ENCODE data around the gene GVQW3.

The GVQW3 gene

GRCh38 chr11:76380977-76381719 lies at the start of gene GVQW3, which contains the start of gene THAP12:
Gene GVQW3, plus strand, starts transcription at chr11:76381323. Its CDS starts 506 bp downstream, at chr11:76381829.
Gene THAP12, minus strand, starts transcription at chr11:76381132. Its CDS starts 296 bp downstream, at chr11:76380836.
- peak; percentile 97 for DNase-seq (ENCODE audit: low read depth)

DNA sequence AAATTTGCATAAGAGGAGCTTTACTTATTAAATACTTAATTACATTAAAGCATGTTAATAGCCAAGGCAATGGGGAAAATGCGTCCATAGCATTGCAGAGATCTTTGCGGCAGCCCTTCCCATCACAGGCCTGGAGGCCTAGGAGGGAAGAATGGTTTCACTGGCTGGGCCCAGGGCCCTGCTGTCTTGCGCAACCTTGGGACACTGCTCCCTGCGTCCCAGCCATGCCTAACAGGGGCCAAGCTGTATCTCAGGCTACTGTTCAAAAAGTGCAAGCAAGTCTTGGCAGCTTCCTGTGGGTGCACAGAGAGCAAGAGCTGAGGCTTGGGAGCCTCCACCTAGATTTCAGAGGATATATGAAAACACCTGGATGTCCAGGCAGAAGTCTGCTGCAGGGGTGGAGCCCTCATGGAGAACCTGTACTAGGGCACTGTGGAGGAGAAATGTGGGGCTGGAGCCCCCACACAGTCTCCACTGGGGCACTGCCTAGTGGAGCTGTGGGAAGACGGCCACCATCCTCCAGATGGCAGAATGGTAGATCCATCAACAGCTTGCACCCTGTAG lies 46.2 kb upstream of the GVQW3 start:
- DNase-seq (ENCODE audit: low read depth), result no peak

GRCh38 chr11:76335842-76336241 lies 45.3 kb upstream of the GVQW3 start:
- no peak for DNase-seq (ENCODE audit: low read depth)

- DNase-seq (ENCODE audit: low read depth), result no peak
Observed at GRCh38 chr11:76336597-76336996, 44.5 kb upstream of the GVQW3 start.

- no peak for DNase-seq (ENCODE audit: low read depth)
Observed at GRCh38 chr11:76337469-76337868, 43.7 kb upstream of the GVQW3 start.

DNA sequence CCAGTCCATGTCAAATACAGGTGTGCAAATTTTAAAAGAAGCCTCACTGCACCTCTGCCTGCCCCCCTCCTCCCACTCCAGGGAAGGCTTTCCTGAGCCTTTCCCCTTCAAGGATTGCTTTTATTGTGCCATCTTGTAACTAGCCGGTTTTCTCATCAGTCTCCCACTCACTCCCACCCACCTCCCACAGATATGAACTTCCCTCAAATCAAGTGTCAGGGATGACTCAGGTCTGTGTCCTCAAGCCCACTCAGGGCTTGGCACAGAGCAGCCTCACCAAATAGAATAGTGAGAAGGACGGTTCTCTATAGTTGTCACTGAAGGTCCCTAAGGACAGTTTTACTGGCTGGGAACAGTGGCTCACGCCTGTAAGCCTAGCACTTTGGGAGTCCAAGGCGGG lies 43.2 kb upstream of the GVQW3 start:
- DNase-seq (ENCODE audit: low read depth), result no peak

DNA sequence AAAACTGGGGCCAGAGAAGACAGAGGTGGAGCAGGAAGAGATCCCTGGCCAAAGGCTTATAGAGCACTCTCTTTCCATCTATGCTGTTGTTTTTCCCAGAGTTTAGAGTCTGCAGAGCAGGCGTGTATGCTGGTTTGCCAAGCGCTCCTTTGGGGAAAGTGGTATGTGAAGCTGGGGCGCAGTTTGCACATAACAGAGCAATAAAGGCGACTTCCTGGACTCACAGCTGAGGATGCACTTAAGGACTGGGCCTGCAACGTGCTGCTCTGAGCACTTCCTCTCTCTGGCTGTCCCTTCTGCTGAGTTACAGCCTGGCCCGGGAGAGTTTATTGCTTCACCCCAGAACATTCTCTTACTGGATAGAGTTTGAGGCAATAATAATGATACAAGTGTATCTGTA lies 41.9 kb upstream of the GVQW3 start:
- no peak for DNase-seq (ENCODE audit: low read depth)

DNA sequence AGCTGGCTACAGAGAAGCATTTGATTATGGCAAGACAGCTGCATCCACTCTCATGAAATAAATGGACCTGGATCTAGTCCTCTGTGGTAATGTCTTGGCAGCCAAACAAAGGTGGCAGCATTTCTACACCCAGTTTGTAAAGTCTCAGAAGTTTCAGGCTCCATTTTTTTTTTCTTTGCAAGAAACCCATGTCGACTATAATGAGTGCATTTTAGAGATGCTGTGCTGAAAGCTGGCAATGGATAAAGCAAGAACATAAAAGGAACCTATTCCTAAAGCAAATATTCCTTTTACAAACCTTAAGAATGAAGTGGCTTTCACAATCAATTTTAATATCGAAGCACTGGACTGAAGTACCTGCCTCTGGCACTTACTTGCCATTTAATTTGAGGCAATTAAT lies 33.7 kb upstream of the GVQW3 start:
- DNase-seq (ENCODE audit: low read depth), result no peak

DNA sequence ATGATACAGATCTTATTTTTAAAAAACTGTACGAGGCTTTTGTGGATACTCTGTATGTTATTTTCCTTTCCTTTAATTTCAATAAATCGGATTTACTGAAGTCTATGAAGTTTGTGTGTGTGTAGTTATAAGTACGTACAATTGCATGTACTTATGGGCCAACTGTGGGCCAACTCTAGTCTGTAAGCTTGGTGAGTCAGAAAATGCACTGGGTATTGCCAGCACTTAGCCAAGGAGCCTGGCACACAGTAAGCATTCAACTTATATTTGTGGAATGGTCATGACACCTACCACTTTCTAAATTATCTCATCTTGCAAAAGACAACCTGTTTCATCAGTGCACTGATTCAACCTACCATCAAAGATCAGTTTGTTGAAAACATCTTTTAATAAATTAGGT lies 32.8 kb upstream of the GVQW3 start:
- no peak for DNase-seq (ENCODE audit: low read depth)

- no peak for DNase-seq (ENCODE audit: low read depth)
Observed at GRCh38 chr11:76355172-76355571, 26.0 kb upstream of the GVQW3 start.

GRCh38 chr11:76361374-76361773 lies 19.7 kb upstream of the GVQW3 start:
- DNase-seq (ENCODE audit: low read depth), result no peak

DNA sequence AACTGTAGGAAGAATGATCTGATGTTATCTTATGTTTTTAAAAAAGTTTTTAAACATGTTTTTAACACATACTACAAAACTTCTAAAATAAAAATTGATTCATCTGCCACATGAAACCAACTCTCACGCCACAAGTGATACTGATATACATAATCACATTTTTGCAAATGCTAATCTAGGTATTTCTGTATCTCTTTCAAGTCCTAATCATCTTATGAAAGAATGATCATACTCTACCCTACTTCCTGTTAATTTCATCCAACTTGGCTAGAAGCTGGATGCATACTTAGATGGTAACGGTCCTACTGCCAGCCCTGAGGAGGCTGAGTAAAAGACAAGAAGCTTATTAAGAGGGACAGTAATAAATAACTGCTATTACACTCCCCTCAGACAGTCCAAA lies 19.3 kb upstream of the GVQW3 start:
- no peak for DNase-seq (ENCODE audit: low read depth)

- DNase-seq (ENCODE audit: low read depth), result no peak
Observed at GRCh38 chr11:76362716-76363115, 18.4 kb upstream of the GVQW3 start.

- DNase-seq (ENCODE audit: low read depth), result no peak
Observed at GRCh38 chr11:76365038-76365679, 16.0 kb upstream of the GVQW3 start.

DNA sequence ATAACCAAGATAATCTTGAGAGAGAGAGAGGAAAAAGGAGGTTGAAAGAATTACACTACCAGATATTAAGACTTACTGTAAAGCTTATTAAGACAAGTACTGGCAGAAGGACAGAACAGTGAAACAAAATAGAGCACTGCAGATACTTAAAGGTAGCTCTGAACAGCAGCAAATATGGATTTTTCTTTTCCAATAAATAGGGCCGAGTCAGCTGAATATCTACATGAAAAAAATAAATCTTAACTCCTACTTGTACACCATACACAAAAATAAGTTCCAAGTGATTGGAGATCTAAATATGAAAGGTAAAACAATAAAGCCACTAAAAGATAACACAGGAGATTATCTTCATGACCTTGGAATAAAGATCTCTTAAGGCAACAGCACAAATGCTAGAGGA lies 12.6 kb upstream of the GVQW3 start:
- DNase-seq (ENCODE audit: low read depth), result no peak

DNA sequence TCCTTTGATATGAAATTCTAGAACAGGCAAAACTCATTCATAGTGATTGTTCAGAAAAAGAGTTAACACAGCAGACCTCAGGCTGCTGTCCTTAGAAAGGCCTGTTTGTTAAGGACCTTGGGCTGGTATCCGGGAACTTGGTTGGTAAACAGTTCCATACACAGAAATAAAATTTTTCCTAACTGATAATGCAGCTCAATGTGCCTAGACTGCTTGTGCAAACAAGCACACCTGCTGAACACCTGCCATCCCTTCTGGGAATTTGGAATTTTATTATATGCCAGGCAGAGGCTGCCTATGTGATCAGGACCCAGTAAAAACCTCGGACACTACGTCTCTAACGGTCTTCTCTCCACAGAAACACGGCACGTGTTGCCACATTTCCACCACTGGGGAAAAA lies 11.7 kb upstream of the GVQW3 start:
- DNase-seq (ENCODE audit: low read depth), result no peak

GRCh38 chr11:76371170-76371569 lies 10.0 kb upstream of the GVQW3 start:
- peak; percentile 30 for DNase-seq (ENCODE audit: low read depth)

GRCh38 chr11:76376746-76377558 lies 4.2 kb upstream of the GVQW3 start:
- no peak for DNase-seq (ENCODE audit: low read depth)

GRCh38 chr11:76379807-76380158 lies 1.3 kb upstream of the GVQW3 start:
- no peak for DNase-seq (ENCODE audit: low read depth)

GRCh38 chr11:76380159-76380976 lies 755 bp upstream of the GVQW3 start:
- peak; percentile 54 for DNase-seq (ENCODE audit: low read depth)

DNA sequence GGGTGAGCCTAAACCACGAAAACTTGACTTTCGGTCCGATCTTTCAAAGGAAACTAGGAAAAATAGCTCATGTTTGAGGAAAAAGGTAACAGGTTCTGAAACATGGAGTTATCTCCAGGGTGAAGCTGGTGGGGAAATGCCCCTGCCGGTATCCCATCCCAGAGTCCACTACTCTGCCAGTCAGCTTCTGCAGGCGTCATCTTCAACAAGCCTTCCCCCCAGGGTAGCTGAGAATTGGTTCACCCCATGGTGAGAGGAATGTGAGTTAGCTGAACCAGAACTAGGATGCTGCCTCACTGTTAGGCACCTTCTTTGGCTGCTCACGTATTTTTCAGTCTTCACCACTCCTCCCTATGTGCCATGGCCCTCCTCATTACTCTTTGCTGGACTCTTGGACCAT lies 1.1 kb downstream of the GVQW3 start:
- no peak for DNase-seq (ENCODE audit: low read depth)

DNA sequence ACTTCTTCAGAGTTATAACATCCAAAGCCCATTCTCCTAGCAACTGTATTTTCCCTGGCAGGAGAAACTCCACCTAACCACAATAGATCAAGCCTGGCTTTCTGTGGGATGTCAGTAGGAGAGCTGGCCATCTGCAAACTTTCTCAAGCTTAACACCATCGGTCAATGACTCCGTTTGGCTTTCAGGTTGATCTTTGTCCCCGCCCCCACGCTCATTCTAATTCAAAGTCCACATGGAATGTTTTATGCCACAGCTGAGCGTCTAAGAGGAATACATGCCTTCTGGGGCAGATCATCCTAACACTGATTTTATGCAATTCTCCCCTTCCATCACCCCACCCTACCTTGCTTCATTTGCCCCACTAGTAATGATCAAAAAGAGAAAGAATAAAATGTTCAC lies 4.8 kb downstream of the GVQW3 start:
- no peak for DNase-seq (ENCODE audit: low read depth)
